ENCODE data around the gene NPRL2.
A peak's percentile ranks its signal among the peaks of the same experiment; 100 is the strongest.

Gene NPRL2

DNA sequence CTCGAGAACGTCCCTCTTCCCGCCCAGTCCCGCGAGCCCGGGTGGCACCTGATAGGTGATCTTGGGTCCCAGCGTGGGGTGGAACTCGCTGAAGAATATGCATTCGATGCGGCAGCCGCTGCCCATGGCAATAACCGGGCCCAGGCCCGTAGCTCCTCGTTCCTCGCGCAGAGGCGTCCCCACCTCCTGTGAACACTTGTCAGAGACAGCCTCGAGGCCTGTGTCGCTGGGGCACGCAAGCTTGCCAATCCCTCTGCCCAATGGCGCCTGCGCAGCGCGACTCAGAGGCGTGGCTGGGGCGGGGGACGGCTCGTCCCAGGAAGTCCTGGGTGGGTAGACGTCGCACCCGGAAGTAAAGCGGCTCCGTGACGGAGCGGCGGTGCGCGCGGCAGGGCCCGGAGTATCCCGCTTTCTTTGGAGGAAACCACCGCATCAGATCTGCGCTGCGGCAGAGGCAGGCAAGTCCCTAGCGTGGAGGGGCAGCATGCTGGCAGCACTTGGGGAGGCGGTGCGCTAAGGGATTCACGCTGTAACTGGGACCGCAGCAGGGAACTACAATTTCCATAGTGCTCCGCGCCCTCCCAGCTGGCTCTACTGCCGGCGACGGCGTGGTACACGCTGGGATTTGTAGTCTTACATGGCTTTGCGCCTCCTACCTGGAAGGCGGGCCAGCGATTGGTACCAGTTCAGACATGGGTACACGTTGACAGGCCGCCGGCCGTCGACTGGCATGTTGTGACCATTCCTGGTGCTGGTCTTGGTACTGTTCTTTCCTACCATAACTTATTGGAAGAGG lies at the start of gene NPRL2, which contains the start of gene CYB561D2:
NPRL2 (minus strand) TSS at position 249 of the 796 bp plus-strand sequence; CDS start at position 126, 123 bp downstream.
CYB561D2 (plus strand) TSS at position 336 of the 796 bp plus-strand sequence. CDS start 572 bp downstream, outside the sequence.
- DNase-seq (ENCODE audit: low read depth): peak; percentile 100

DNA sequence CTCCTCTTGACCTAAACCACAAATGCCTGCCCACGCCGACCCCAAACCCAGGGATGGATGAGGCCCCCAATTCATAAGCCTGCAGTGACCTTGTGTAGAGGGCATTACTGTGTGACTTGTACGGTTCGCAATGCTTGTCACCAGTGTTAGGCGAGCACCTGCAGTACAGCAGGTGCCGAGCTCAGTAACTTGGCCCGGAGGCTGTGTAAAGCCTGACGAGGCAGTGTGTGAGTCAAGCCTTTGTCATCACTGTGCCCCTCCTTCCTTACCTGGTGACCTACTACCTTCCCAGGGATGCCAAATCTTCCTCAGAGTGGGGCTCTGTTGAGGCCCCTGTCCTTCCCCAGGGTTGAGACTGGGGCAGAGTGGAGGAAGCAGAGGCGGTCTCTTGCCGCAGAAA lies 45.9 kb upstream of the NPRL2 start:
- no peak for DNase-seq (ENCODE audit: low read depth)

DNA sequence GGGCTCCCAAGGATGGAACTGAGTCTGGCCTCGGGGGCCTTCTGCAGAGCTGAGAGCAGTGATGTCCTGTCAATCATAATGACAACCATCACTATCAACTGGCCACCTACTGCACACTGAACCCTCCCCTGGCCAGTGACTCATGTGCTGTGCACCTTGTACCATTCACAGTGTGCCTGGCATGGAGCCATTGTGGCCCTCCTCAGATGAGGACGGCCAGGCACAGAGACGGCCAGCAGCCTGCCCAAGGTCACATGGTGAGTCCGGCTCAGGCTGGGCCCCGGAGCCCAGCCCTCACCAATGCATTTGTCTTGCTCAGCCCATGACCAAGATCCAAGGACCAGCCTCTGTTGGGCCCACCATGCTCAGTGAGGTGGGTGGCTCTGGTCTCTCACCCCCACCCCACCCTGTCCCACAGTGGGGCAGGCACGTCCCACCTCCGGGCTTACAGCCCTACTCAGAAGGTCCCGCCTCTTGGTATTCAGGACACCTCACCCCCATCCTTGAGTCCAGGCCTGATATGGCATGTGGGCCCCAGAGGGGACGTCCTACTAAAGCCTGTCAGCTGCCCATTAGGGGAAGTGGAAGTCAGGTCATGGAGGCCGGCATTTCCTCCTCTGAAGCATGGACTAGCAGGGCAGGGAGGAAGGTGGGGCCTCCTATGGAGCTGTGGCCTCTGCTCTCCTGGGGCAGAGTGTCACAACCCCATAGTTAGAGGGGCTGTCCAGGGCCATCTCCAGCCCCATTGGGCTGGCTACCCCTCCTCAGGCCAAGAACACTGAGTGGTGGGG lies 44.7 kb upstream of the NPRL2 start:
- no peak for DNase-seq (ENCODE audit: low read depth)

DNA sequence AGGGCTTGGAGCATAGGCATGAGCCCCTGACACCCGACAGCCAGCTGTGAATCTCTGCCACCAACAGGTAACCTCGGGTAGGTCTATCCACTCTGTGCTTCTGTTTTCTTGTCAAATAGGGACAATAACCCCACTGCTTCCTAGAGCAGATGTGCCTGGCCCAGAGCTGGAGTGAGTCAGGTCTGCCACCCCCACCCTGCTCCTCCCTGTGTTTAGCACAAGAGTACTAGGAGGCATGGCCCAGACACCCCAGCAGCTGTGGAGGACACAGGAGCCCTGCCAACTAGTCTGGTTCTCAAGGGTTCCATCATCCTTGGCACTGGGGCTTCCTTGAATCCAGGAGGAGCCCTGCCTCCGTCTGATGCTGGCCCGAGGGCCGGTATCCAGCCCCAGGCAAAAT lies 42.5 kb upstream of the NPRL2 start:
- DNase-seq (ENCODE audit: low read depth): no peak

- no peak for DNase-seq (ENCODE audit: low read depth)
These were observed 41.6 kb upstream of the NPRL2 start for GRCh38 chr3:50392101-50392715.

DNA sequence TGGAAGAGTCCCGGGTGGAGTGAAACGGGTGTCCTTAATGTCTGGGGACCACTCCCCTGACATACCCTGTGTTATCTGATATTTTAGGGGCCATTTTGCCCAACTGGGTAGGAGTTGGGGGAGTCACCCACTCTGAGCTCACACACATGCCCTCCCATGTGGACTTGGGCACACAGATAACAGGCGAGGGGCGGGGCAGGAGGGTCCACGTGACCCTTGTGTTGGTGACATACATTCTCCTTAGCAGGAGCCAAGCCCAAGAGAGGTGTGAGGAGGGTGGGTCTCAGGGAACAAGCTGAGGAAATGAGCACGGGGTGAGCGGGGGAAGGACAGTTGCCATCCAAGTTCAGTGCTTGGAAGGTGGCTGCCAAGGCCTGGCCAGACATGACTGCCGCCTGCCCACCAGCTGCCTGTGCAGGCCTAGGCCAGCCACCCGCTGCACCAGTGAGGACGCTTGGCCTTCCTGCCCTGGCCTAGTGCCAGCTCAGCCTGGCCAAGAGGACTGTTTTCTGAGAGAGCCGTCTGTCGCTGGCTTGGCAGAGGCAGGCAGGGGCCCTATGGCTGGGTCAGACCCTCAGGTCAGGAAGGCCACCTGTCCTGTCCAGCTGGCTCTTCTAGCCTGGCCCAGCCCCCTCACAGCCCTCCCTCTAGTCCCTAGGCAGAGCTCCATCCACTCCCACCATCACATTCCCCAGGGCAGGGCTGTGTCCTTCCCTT lies 40.1 kb upstream of the NPRL2 start:
- DNase-seq (ENCODE audit: low read depth): no peak

DNA sequence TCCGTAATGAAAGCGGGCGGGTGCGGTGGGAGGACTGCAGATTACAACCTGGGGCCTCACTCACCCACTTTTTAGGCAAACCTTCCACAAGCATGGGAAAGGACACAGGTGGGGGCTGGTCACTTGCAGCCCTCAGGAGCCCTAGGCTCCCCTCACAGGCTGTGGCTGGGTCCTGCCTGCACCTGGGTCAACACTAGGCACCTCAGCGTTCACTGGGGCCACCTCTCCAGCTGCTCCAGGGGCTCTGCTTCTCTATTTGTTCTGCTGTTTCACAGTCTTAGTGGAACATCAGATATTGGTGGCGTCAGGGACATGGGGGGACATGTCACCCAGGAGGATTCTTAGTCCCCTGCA lies 38.8 kb upstream of the NPRL2 start:
- no peak for DNase-seq (ENCODE audit: low read depth)

DNA sequence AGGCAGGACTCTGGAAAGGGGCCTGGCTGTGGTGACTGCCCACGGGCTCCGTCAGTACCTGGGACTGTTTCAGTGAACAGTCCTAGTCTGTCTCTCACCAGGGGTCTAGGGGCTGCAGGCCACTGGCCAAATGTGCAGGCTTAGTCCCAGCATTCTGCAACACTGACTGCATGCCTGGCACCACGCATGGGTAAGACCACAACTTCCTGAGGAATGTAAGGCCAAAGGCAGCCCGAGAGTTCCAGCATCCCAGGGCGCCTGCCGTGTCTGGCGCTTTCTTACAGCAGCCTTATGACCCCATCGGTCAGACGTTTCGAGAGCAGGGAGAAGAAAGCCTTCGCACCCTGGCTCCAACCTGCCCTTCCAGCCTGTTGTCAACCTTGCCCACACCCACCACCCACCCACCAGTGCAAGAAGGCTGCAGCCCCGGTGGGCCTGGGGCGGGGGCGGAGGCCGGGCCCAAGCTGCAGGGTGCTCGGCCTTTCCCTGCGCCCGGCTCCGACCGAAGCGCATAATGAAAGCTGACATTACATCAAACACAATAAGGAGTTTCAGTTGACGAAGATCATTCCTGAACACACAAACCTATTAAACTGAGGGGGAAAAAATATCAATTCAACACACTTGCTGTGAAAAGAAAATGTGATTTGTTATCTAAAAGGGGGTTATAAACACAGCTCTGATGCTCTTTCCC lies 38.3 kb upstream of the NPRL2 start:
- no peak for DNase-seq (ENCODE audit: low read depth)

GRCh38 chr3:50388016-50388719 lies 37.6 kb upstream of the NPRL2 start:
- no peak for DNase-seq (ENCODE audit: low read depth)

DNA sequence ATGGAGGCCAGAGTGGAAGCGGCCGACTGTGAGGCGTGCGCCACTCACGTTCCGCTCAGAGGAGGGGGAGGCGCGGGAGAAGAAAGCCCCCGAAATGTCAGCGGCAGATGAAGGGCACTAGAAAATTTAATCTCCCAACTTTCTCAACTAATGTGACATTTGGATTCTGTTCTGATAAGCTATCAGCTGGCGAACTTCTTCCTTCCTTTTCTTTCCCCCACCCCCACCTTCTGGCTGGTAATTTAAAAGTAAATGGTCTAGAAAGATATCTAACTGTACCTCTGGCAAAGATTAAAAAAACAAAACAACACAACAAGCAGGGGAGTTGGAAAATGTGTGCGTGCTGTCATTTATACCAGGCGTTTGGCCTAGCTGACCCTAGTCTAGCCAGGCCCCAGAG lies 35.2 kb upstream of the NPRL2 start:
- no peak for DNase-seq (ENCODE audit: low read depth)

GRCh38 chr3:50383750-50384149 lies 33.2 kb upstream of the NPRL2 start:
- DNase-seq (ENCODE audit: low read depth): no peak

GRCh38 chr3:50382722-50383121 lies 32.1 kb upstream of the NPRL2 start:
- no peak for DNase-seq (ENCODE audit: low read depth)

- DNase-seq (ENCODE audit: low read depth): no peak
These were observed 30.8 kb upstream of the NPRL2 start for GRCh38 chr3:50381383-50381782.

GRCh38 chr3:50380405-50381085 lies 30.0 kb upstream of the NPRL2 start:
- DNase-seq (ENCODE audit: low read depth): no peak

GRCh38 chr3:50378757-50379156 lies 28.2 kb upstream of the NPRL2 start:
- DNase-seq (ENCODE audit: low read depth): no peak

GRCh38 chr3:50378024-50378423 lies 27.4 kb upstream of the NPRL2 start:
- no peak for DNase-seq (ENCODE audit: low read depth)

DNA sequence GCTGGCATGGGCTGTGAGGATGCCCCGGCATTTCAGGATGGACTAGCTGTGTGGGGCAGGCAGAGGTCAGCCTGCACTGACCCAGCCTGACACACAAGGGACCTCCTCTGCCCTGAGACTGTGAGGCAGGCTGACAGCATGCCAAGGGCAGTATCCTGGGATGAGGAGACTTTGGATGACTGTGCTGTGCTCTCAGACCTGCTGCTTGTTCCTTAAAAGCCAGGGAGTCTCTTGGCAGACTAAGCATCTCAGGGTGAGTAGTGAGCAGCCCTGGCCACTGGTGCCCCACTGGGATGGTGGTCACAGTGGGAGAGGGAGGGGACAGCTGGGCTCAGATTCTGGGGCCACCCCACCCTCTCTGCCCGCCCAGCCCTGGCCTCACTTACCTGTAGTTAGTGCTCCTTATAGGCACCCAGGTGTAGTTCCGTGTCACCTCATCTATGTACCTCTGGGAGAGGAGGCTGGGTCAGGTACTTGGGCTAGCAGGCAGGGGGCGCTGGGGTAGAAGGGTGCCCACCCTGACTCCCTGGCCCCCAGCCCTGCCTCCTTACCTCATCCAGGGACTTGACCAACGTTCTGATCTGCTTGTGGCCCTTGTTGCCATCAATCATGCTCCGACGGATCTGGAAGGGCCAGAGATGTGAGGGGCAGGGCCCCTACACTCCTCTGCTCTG lies 24.8 kb upstream of the NPRL2 start:
- no peak for DNase-seq (ENCODE audit: low read depth)

DNA sequence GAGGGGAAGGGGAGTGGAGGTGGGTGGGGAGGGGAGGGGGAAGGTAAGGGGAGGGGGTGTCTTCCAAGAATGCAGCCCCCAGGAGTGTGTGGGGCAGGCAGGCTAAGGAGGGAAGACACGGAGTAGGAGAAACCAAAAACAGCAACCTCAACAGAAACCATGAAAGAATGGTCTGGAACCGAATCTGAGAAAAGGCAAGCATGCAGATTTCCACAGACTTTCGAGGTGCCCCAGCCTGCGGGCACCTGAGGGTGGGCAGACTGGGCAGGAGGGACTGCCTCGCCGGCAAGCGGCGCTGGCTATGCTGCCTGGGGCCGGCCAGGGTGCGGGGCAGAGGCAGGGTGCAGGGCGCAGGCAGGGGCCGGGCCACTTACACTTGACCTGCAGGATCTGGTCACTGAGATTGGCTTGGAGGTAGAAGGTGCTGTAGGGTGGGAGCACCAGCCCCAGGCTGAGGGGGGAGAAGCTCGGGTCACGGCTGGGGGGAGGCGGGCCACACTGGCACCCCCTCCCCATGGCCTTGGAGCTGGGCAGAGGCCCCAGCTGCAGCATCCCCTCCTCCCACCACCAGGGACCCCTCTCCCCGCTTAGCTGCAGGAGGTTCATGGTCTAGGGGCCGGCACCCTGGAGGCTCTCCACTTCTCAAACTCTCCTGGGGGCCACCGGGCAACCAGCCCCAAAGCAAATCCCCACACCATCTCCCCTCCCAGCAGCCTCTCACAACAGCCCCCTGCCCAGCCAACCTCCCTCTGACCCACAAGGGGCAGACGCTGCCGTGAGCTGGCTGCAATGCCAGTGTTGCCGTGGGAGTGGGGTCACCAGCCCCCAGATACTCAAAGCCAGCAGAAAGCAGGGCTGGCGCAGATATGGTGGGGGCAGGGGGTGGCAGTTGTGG lies 24.0 kb upstream of the NPRL2 start:
- DNase-seq (ENCODE audit: low read depth): no peak

Data from activated T-helper 1 cell treated with Interleukin-2 at 50 U/mL for 16 hours (primary cell).